ENCODE data around the gene LANCL2.

LANCL2 gene

GRCh38 chr7:55435466-55435865, 70.3 kb downstream of the LANCL2 start:
- Histone ChIP-seq H3K9ac (ENCODE audit: low read depth, low read length) (no peak overlapping the region), H4K20me1 (ENCODE audit: insufficient read depth, low read length) (no peaks in the 10 kb centered on the region), H3K9me3 (ENCODE audit: insufficient read depth, low read length, severe bottlenecking) (no peaks in the 10 kb centered on the region), H3K4me1 (ENCODE audit: insufficient read depth, low read length) (peaks cover 48% of the 10 kb centered on the region), H3K79me2 (ENCODE audit: insufficient read depth, low read length) (no peaks in the 10 kb centered on the region), H3K27ac (ENCODE audit: low read length) (peak overlapping the region; percentile 7; the same call in 1 of the 2 replicates), H3K36me3 (ENCODE audit: insufficient read depth, low read length) (no peaks in the 10 kb centered on the region; the same call in 1 of the 2 replicates), H2AFZ (ENCODE audit: low read depth, low read length) (no peak overlapping the region), H3K27me3 (ENCODE audit: insufficient read depth, low read length, poor library complexity) (no peaks in the 10 kb centered on the region), H3K4me2 (ENCODE audit: insufficient read depth, low read length) (no peak overlapping the region), H3K4me3 (ENCODE audit: low read depth in 1 of 2, low read length in 2 of 2) (no peak overlapping the region)
- ATAC-seq (ENCODE audit: insufficient read depth, low read depth) = no peak
- no peak for DNase-seq
- no peak for TF ChIP-seq EZH2 (IDR thresholded peaks at IDR 0.05; ENCODE audit: borderline replicate concordance, low read depth, low read length, severe bottlenecking)
- TF ChIP-seq CTCF (IDR thresholded peaks at IDR 0.05; ENCODE audit: borderline replicate concordance, extremely low read depth, low read length, poor library complexity, severe bottlenecking) = no peak

- no peaks in the 10 kb centered on the region; the same call in 1 of the 2 replicates for H3K36me3 ChIP-seq (ENCODE audit: insufficient read depth, low read length)
- no peak overlapping the region for H3K4me2 ChIP-seq (ENCODE audit: insufficient read depth, low read length)
- H3K4me3 ChIP-seq (ENCODE audit: low read depth in 1 of 2, low read length in 2 of 2) = no peak overlapping the region
- H2AFZ ChIP-seq (ENCODE audit: low read depth, low read length) = no peak overlapping the region
- no peak overlapping the region for H3K9ac ChIP-seq (ENCODE audit: low read depth, low read length)
- peaks cover 58% of the 10 kb centered on the region for H3K4me1 ChIP-seq (ENCODE audit: insufficient read depth, low read length)
- ATAC-seq (ENCODE audit: insufficient read depth, low read depth) (no peak), DNase-seq (no peak)
- no peaks in the 10 kb centered on the region for H4K20me1 ChIP-seq (ENCODE audit: insufficient read depth, low read length)
- peak overlapping the region; percentile 68; the same call in 1 of the 2 replicates for H3K27ac ChIP-seq (ENCODE audit: low read length)
- H3K27me3 ChIP-seq (ENCODE audit: insufficient read depth, low read length, poor library complexity) = no peaks in the 10 kb centered on the region
- H3K9me3 ChIP-seq (ENCODE audit: insufficient read depth, low read length, severe bottlenecking) = no peaks in the 10 kb centered on the region
- no peaks in the 10 kb centered on the region for H3K79me2 ChIP-seq (ENCODE audit: insufficient read depth, low read length)
- TF ChIP-seq EZH2 (IDR thresholded peaks at IDR 0.05; ENCODE audit: borderline replicate concordance, low read depth, low read length, severe bottlenecking) (no peak), CTCF (IDR thresholded peaks at IDR 0.05; ENCODE audit: borderline replicate concordance, extremely low read depth, low read length, poor library complexity, severe bottlenecking) (no peak)
Observed at GRCh38 chr7:55436457-55436856, 71.3 kb downstream of the LANCL2 start.

- H3K36me3 ChIP-seq (ENCODE audit: insufficient read depth, low read length) = no peaks in the 10 kb centered on the region; the same call in 1 of the 2 replicates
- no peak overlapping the region for H3K9ac ChIP-seq (ENCODE audit: low read depth, low read length)
- peak overlapping the region; percentile 68 for H3K27ac ChIP-seq (ENCODE audit: low read length)
- no peak for DNase-seq
- H2AFZ ChIP-seq (ENCODE audit: low read depth, low read length) = no peak overlapping the region
- no peaks in the 10 kb centered on the region for H3K79me2 ChIP-seq (ENCODE audit: insufficient read depth, low read length)
- H3K4me2 ChIP-seq (ENCODE audit: insufficient read depth, low read length) = no peak overlapping the region
- no peak overlapping the region for H3K4me3 ChIP-seq (ENCODE audit: low read depth in 1 of 2, low read length in 2 of 2)
- TF ChIP-seq CTCF (IDR thresholded peaks at IDR 0.05; ENCODE audit: borderline replicate concordance, extremely low read depth, low read length, poor library complexity, severe bottlenecking) (no peak), EZH2 (IDR thresholded peaks at IDR 0.05; ENCODE audit: borderline replicate concordance, low read depth, low read length, severe bottlenecking) (no peak)
- ATAC-seq (ENCODE audit: insufficient read depth, low read depth) = no peak
- peaks cover 67% of the 10 kb centered on the region for H3K4me1 ChIP-seq (ENCODE audit: insufficient read depth, low read length)
- H4K20me1 ChIP-seq (ENCODE audit: insufficient read depth, low read length) = no peaks in the 10 kb centered on the region
- H3K27me3 ChIP-seq (ENCODE audit: insufficient read depth, low read length, poor library complexity) = no peaks in the 10 kb centered on the region
- H3K9me3 ChIP-seq (ENCODE audit: insufficient read depth, low read length, severe bottlenecking) = no peaks in the 10 kb centered on the region
Observed at GRCh38 chr7:55437375-55437774, 72.2 kb downstream of the LANCL2 start.

Measured in DND-41 (cell line).